Adrenal gland (tissue), 5 donors: Measurements from ENCODE around the gene ST6GALNAC3.

ENCODE experiments used
- POLR2A ChIP-seq, 2 donors: fragments of 450-650 bp; IDR thresholded peaks; one replicate each; pipeline ENCODE4 v1.6.1; 2017; ENCODE audit warnings: antibody characterized with exemption in 2 of 2, mild to moderate bottlenecking in 2 of 2, moderate library complexity in 1 of 2
- TF ChIP-seq, protein P1 (sequence below), 6 experiments: fragments of 450-650 bp in 4 of 6; fragments of 200-600 bp in 2 of 6; sonication (generic) in 1 of 6; IDR thresholded peaks; 1 replicate in 5 of 6; 2 replicates in 1 of 6; pipeline versions ENCODE4 v1.5.1 to v1.8.0; 2016 to 2021; ENCODE audit warnings: antibody characterized with exemption in 6 of 6, mild to moderate bottlenecking in 2 of 6, moderate library complexity in 1 of 6
- donor health status: DM: no; HTN: no; CAD: no.

DNA sequence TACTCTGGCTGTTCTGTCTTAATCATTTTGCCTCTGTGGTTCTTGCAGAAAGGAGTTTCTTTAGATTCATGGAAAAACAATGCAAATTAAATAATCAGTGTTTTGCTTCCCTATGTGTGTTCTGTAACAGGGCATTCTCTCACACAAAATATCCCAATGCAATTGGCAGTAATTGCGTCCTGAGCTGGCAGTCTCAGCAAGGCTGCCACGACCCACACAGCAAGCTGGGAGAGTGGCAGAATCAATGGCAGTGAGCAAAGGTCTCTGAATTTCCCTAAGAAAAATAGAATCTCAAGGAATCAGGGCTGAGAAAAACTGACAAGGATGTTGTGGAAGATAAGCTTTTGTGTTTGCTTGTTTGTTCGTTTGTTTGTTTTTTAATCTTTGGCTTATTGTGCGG lies 594.6 kb downstream of the ST6GALNAC3 start:
- TF ChIP-seq, protein P1, sequence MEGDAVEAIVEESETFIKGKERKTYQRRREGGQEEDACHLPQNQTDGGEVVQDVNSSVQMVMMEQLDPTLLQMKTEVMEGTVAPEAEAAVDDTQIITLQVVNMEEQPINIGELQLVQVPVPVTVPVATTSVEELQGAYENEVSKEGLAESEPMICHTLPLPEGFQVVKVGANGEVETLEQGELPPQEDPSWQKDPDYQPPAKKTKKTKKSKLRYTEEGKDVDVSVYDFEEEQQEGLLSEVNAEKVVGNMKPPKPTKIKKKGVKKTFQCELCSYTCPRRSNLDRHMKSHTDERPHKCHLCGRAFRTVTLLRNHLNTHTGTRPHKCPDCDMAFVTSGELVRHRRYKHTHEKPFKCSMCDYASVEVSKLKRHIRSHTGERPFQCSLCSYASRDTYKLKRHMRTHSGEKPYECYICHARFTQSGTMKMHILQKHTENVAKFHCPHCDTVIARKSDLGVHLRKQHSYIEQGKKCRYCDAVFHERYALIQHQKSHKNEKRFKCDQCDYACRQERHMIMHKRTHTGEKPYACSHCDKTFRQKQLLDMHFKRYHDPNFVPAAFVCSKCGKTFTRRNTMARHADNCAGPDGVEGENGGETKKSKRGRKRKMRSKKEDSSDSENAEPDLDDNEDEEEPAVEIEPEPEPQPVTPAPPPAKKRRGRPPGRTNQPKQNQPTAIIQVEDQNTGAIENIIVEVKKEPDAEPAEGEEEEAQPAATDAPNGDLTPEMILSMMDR (IDR thresholded peaks at IDR 0.05) = no peak
- no peak for TF ChIP-seq POLR2A (IDR thresholded peaks at IDR 0.05)
